Measurements from ENCODE around the gene AGPAT3.

- TF ChIP-seq CTCF (IDR thresholded peaks at IDR 0.05) (no peak), POLR2A (IDR thresholded peaks at IDR 0.05) (no peak)
These were observed 38.4 kb upstream of the AGPAT3 start for GRCh38 chr21:43826623-43826974.

Data from esophagus squamous epithelium (tissue), 4 donors.